HG03095 (cell line): ENCODE data around the gene LYST.

Source experiments
- ATAC-seq: cut with Tn5 transposase; IDR thresholded peaks from one replicate; pipeline ENCODE4 v1.9.1; 2021; ENCODE audit warnings: moderate library complexity; ENCODE audit not compliant: unreplicated experiment

LYST gene

GRCh38 chr1:235885655-235886262 lies 19.1 kb upstream of the LYST start:
- no peak for ATAC-seq

- ATAC-seq: no peak
Observed at GRCh38 chr1:235883261-235883927, 16.7 kb upstream of the LYST start.

- no peak for ATAC-seq
Observed at GRCh38 chr1:235882816-235883215, 16.1 kb upstream of the LYST start.

GRCh38 chr1:235881930-235882700 lies 15.4 kb upstream of the LYST start:
- no peak for ATAC-seq

GRCh38 chr1:235878082-235878811 lies 11.5 kb upstream of the LYST start:
- no peak for ATAC-seq

GRCh38 chr1:235876402-235876841 lies 9.7 kb upstream of the LYST start:
- no peak for ATAC-seq

- ATAC-seq: no peak
Observed at GRCh38 chr1:235875036-235875597, 8.4 kb upstream of the LYST start.

- no peak for ATAC-seq
Observed at GRCh38 chr1:235874261-235874660, 7.6 kb upstream of the LYST start.

- no peak for ATAC-seq
Observed at GRCh38 chr1:235873571-235873970, 6.9 kb upstream of the LYST start.

GRCh38 chr1:235873045-235873444 lies 6.3 kb upstream of the LYST start:
- no peak for ATAC-seq

GRCh38 chr1:235872270-235872669 lies 5.6 kb upstream of the LYST start:
- no peak for ATAC-seq

- ATAC-seq: peak; percentile 36
Observed at GRCh38 chr1:235867903-235868469, 1.3 kb upstream of the LYST start.

GRCh38 chr1:235866913-235867845 lies 473 bp upstream of the LYST start:
- ATAC-seq: peak; percentile 69

GRCh38 chr1:235865565-235866204 lies 1.0 kb downstream of the LYST start:
- ATAC-seq: peak; percentile 0

- ATAC-seq: no peak
Observed at GRCh38 chr1:235864931-235865525, 1.7 kb downstream of the LYST start.

GRCh38 chr1:235864469-235864868 lies 2.2 kb downstream of the LYST start:
- no peak for ATAC-seq

- ATAC-seq: no peak
Observed at GRCh38 chr1:235863699-235864093, 3.0 kb downstream of the LYST start.

- no peak for ATAC-seq
Observed at GRCh38 chr1:235861857-235862256, 4.8 kb downstream of the LYST start.

- ATAC-seq: no peak
Observed at GRCh38 chr1:235860829-235861228, 5.9 kb downstream of the LYST start.
